ENCODE measurements around the gene PTPN11.

The PTPN11 gene

GRCh38 chr12:112538740-112539139 lies 120.0 kb downstream of the PTPN11 start:
- DNase-seq (ENCODE audit: low read depth in 1 of 2, low spot score in 1 of 2): no peak

DNA sequence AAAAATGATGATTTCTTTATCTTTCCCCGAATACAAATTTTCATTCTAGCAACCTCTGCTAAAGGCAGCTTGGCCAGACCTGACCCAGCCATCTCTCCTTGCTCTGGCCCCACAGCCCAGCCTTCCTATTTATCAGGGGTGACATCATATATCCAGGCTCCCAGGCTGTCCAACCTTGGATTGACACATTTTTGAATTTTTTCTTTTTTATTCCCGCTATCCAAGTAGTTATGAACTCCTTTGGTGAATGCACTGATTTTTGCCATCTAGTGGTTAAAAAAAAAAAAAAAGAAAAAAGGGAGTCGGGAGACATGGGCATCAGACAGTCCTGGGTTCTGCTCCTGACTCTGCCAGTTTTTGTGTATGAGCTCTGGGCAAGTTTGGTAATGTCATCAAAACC lies 120.5 kb downstream of the PTPN11 start:
- DNase-seq (ENCODE audit: low read depth in 1 of 2, low spot score in 1 of 2): no peak

DNA sequence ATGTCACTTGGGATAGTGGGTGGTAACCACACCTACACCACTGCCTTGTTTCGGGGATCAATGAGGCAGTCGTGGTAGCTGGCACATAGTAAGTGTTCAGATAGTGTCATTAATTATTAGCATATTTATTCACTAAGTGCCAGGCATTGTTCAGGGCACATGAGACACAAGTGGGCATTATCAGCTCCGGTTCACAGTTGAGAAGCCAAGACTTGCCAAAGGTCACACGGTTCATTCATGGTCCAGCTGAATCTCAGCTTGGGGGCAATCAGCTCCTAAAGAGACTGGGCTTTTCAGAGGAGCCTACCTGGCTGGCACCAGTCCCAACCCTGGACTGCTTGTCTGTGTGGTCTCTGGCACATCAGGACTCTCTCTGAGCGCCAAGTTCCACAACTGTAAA lies 121.3 kb downstream of the PTPN11 start:
- no peak for DNase-seq (ENCODE audit: low read depth in 1 of 2, low spot score in 1 of 2)

GRCh38 chr12:112543751-112544150 lies 125.0 kb downstream of the PTPN11 start:
- no peak for DNase-seq (ENCODE audit: low read depth in 1 of 2, low spot score in 1 of 2)

DNA sequence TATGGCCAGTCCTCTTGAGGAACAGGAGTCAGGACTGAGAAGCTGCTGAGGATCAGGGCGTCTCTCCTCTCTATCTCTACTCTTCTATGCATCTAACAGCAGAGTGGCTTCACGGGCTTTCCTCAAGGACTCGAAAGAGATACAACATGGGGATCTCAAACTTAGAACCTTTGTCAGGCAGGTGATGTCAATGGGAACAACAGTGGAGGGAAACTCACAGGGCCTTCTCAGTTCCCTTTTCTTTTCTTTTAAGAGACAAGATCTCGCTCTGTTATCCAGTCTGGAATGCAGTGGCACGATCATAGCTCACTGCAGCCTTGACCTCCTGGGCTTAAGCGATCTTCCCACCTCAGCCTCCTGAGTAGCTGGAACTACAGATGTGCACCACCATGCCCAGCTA lies 127.6 kb downstream of the PTPN11 start:
- no peak for DNase-seq (ENCODE audit: low read depth in 1 of 2, low spot score in 1 of 2)

- DNase-seq (ENCODE audit: low read depth in 1 of 2, low spot score in 1 of 2): no peak
Measured at GRCh38 chr12:112546996-112547395, 128.2 kb downstream of the PTPN11 start.

GRCh38 chr12:112549031-112549430 lies 130.3 kb downstream of the PTPN11 start:
- no peak for DNase-seq (ENCODE audit: low read depth in 1 of 2, low spot score in 1 of 2)

- no peak for DNase-seq (ENCODE audit: low read depth in 1 of 2, low spot score in 1 of 2)
Measured at GRCh38 chr12:112551681-112552080, 132.9 kb downstream of the PTPN11 start.

GRCh38 chr12:112555621-112556233 lies 137.0 kb downstream of the PTPN11 start:
- no peak for DNase-seq (ENCODE audit: low read depth in 1 of 2, low spot score in 1 of 2)

DNA sequence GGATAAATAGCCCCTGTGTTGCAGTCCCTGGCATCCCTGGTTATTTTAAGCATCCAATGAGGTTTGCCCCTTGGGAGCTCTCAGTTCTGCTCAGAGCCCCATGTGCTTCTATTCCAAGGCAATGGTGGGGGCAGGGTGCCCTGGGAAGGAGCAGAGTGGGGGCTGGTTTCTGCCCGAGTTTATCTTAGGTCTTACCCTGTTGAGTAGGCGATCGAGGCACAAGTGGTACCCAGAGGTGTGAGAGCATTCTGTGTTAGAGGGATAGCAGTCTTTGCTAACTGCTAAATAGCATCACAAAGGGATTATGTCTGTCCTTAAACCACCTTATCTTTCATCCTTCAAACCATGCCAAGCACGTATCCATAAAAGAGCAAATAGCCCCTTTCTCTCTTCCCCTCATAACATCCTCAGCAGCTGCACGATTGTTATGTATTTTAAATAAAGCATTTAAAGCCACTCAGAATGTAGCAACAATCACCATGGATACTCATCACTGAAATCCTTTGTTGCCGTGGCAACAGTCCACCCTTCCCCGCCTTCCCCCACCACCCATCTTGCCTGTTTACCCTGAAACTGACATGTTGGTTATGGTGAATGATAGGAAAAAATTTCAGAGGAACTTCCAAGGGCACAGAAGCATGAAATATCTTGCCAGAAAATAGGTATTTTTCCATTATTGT lies 139.3 kb downstream of the PTPN11 start:
- no peak for DNase-seq (ENCODE audit: low read depth in 1 of 2, low spot score in 1 of 2)

All from activated CD4-positive, alpha-beta T cell treated with anti-CD3 and anti-CD28 coated beads, Interleukin-2, amount 50 U/mL, for 24 hours (primary cell).